Lower leg skin (tissue), 3 donors: ENCODE measurements around the gene WDR43.

ENCODE experiments used
- POLR2A ChIP-seq, 2 donors: fragments of 450-650 bp; IDR thresholded peaks; one replicate each; pipeline ENCODE4 v1.6.1; 2016 to 2017; ENCODE audit warnings: antibody characterized with exemption in 2 of 2, mild to moderate bottlenecking in 1 of 2, moderate library complexity in 1 of 2
- TF ChIP-seq, protein P1 (sequence below), 3 donors: fragments of 450-650 bp; IDR thresholded peaks; one replicate each; pipeline ENCODE4 v1.5.1; 2016; ENCODE audit warnings: antibody characterized with exemption in 3 of 3, mild to moderate bottlenecking in 3 of 3, moderate library complexity in 2 of 3

DNA sequence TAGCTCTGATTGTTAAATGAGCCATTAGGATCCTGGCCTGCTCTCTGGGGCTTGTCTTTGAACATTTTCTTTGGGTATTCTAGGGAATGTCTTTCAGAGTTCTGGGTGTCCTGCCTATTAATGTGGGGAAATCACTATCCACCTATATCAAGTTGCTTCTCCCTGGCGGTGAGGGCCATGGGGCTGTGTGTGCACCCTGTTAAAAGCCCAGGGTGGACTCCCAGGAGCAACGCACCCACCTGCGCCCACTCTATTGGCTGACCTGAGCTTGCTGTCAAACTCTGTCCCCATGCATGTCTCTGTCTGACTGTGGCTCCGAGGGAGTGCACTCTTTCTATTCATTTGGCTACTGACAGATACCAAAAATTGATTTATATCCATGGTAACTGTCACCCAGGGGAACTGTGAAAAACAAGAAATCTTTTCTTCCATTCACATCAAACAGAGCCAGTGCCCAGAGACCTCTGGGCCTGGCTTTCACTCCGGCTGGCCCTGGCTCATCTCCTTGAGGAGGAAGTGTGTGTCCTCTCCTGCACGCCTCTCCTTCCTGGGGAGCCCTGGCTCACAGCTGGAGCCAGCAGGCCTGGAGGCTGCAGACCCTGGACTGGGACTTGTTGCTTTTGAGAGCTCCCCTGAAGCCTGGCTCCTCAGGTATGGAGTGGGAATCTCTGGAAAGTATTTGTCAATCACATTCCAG lies 76.1 kb downstream of the WDR43 start:
- TF ChIP-seq, protein P1, sequence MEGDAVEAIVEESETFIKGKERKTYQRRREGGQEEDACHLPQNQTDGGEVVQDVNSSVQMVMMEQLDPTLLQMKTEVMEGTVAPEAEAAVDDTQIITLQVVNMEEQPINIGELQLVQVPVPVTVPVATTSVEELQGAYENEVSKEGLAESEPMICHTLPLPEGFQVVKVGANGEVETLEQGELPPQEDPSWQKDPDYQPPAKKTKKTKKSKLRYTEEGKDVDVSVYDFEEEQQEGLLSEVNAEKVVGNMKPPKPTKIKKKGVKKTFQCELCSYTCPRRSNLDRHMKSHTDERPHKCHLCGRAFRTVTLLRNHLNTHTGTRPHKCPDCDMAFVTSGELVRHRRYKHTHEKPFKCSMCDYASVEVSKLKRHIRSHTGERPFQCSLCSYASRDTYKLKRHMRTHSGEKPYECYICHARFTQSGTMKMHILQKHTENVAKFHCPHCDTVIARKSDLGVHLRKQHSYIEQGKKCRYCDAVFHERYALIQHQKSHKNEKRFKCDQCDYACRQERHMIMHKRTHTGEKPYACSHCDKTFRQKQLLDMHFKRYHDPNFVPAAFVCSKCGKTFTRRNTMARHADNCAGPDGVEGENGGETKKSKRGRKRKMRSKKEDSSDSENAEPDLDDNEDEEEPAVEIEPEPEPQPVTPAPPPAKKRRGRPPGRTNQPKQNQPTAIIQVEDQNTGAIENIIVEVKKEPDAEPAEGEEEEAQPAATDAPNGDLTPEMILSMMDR (IDR thresholded peaks at IDR 0.05), result no peak
- no peak for TF ChIP-seq POLR2A (IDR thresholded peaks at IDR 0.05)
